Activated T-cell treated with anti-CD3 and anti-CD28 coated beads, Interleukin-2, amount 50 U/mL, for 1 hour (primary cell): ENCODE results near the gene CATSPER3.

Source experiments
- DNase-seq: peaks from one replicate; pipeline ENCODE4 v3.0.0-alpha.2; 2020

The CATSPER3 gene

GRCh38 chr5:135046661-135047346 lies 79.1 kb downstream of the CATSPER3 start:
- no peak for DNase-seq

- DNase-seq = no peak
Measured at GRCh38 chr5:135047347-135047695, 79.6 kb downstream of the CATSPER3 start.

- DNase-seq = no peak
Measured at GRCh38 chr5:135048286-135048685, 80.6 kb downstream of the CATSPER3 start.

DNA sequence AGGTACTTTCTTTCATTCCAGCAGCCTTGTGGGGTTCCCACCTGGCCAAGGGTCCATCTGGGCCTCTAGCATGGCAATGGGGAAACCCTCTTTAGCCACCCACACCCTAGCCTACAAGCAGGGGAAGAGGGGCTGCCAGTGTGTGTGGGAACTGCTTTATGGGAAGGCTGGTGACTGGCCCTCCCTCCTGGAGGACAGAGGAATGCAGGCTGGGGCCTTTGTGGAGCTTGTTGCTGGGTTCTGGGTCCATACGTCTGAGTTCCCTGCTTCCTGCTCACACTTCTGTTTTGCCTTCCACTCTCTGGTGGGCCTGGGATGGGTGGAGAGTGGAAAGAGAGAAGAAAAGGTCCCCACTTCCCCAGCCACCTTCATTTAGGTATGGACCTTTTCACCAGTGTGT lies 81.2 kb downstream of the CATSPER3 start:
- no peak for DNase-seq

GRCh38 chr5:135050244-135050767 lies 82.6 kb downstream of the CATSPER3 start:
- no peak for DNase-seq

- DNase-seq = no peak
Measured at GRCh38 chr5:135051399-135051798, 83.7 kb downstream of the CATSPER3 start.

DNA sequence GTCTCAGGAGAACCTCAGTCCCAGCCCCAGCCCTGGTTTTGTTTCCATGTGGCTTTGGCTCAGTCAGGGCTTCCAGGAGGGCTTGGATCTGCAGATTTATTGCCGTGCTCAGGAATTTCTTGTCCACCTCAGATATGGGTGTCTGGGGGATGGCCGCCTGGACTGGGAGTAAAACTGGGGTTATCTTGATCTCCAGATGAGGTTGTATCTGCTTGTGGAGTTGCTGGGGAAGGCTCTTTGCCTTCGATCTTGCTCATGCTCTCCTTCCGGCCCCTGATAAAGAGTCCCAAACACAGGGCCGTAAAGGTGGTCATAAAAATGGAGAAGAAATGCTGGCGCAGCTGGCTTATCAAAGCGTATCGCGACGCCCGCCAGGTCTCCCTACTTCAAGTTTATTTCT lies 84.2 kb downstream of the CATSPER3 start:
- no peak for DNase-seq

DNA sequence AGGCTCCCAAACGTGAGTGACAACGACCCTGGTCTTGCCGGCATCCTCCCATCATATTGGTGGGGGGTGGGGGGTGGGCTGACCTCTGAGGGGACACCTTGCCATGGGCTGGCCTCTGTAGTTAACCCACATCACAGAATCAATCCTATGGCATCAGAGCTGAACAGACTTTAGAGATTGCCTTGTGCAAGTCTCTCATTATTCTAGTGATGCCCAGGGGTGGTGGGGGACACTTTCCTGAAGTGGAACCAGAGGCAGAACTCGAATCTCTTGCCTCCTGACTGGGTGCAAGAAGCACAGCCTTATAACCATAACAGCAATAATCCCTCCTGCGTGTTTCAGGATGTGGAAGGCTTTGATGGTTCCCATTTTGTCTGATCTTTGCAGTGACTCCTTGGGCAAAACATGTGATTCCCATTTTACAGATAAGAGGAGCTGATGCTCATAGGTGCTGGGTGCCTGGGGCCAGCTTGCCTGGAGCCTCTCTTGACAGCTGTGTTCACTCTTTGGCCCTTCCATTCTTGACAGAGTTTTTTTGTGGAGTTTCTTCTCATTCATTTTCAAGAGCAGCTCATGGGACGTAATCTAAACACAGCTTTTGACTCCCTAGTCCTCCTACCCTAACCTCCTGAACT lies 84.9 kb downstream of the CATSPER3 start:
- DNase-seq = no peak

DNA sequence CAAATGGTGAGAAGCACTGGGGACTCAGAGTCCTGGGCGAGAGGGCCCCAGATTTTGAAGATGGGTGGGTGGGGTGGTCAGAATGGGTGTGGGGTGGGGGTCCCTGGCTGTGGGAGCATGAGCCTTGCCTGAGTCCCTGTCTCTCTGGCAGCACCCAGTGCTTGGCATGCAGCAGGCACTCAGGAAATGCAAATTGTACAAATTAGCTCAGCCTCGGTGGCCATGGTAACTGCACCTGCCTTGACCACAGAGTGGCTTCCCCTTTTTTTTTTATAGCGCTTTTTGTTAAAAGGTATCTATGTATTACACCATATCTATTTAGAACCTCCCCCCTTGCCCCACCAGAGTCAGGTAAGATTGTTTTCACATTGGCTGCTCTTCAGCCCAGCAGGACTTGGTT lies 85.6 kb downstream of the CATSPER3 start:
- no peak for DNase-seq

DNA sequence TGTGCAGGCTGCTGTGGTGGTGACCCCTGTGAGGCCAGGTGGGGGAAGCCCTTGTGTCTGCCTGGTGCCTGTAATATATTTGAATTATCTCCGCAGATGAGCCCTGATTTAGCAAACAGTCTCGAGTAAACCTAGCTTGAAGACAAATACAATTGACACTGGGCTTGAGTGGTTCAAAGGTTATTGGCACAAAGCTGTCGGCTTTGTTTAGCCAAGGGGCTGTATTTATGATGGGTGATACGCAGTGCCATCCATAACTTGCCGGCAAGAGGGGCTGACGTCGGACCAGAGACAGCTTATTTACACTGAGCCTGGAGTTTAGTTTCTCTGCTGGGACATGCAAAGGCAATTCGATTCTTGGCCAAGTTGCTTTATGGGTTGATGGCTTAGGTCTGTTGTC lies 86.3 kb downstream of the CATSPER3 start:
- DNase-seq = no peak

DNA sequence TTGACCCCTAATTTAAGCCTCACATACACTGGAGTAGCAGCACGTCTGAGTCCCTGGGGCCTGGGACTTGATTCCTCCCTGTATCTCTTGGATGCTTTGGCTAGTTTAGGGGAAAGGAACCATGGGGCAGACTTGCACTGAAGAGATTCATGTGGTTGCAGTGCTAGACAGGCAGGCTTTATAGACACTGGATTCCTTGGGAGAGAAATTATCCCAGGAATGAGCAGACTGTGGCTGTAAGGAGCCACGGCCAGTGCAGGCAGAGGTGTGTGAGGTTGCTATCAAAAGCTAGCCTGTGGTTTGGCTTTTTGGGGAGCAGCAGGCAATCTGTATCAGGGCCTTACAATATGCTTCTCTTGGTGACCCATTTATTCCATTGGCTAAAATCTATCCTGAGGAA lies 86.8 kb downstream of the CATSPER3 start:
- no peak for DNase-seq

GRCh38 chr5:135055396-135055795 lies 87.7 kb downstream of the CATSPER3 start:
- no peak for DNase-seq

DNA sequence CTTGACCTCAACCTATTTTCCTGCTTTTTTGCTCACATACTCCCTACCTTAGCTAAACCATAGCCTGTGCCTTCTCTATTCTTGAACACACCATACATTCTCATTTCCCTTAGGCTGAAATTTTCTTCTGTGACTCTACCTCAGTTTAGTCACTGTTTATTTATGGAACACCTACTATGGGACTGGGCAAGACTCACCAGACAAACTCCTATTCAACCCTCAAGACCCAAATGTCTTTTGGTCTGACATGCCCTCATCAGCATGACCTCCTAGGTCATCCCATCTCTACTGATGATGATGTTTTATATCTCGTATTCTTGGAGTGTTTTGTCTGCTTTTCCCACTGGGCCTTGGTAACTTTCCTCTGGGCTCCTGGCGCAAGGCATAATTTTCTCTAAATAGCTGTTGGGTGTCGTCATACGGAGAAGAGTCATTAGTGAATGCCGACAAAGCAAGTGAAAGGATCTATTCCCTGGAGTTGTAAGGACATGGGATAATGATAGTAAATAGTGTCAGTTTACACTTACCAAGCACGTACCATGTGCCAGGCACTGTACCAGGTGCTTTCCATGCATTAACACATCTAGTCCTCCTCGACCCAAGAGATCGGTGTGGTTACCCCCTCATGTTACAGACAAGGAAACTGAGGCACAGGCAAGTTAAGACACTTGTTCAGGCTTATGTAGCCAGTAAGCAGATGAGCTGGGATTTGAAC lies 88.8 kb downstream of the CATSPER3 start:
- no peak for DNase-seq

- DNase-seq = no peak
Measured at GRCh38 chr5:135057233-135057632, 89.5 kb downstream of the CATSPER3 start.

- no peak for DNase-seq
Measured at GRCh38 chr5:135058331-135058732, 90.6 kb downstream of the CATSPER3 start.

GRCh38 chr5:135059000-135059923 lies 91.6 kb downstream of the CATSPER3 start:
- no peak for DNase-seq

- DNase-seq = no peak
Measured at GRCh38 chr5:135060021-135060420, 92.3 kb downstream of the CATSPER3 start.

DNA sequence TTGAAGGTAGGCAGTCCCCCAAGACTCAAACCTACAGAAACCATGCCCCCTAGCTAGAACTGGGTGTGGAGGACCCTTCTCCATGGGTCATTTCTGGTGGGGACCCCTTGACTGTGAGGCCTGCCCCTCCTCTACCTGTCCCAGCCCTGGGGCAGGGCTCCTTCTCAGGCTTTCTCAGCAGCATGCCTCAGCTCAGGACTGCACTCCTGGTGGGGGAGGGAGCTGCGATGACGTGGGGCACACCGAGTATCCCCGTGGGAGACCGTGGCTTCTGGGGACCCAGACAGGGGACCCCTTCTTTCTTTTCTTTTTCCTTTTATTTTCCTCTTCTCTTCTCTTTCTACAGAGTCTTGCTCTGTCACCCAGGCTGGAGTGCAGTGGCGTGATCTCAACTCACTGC lies 93.3 kb downstream of the CATSPER3 start:
- no peak for DNase-seq
